ENCODE results near the gene KRT20.

GRCh38 chr17:40852364-40852763, 32.7 kb downstream of the KRT20 start:
- peak; percentile 25; the same call in 1 of the 2 replicates for TF ChIP-seq FOSL1 (IDR thresholded peaks at IDR 0.05; ENCODE audit: low read depth)
- no peak for TF ChIP-seq POLR2AphosphoS5 (IDR thresholded peaks at IDR 0.05; ENCODE audit: low read depth, low read length)
- TF ChIP-seq, protein P1, sequence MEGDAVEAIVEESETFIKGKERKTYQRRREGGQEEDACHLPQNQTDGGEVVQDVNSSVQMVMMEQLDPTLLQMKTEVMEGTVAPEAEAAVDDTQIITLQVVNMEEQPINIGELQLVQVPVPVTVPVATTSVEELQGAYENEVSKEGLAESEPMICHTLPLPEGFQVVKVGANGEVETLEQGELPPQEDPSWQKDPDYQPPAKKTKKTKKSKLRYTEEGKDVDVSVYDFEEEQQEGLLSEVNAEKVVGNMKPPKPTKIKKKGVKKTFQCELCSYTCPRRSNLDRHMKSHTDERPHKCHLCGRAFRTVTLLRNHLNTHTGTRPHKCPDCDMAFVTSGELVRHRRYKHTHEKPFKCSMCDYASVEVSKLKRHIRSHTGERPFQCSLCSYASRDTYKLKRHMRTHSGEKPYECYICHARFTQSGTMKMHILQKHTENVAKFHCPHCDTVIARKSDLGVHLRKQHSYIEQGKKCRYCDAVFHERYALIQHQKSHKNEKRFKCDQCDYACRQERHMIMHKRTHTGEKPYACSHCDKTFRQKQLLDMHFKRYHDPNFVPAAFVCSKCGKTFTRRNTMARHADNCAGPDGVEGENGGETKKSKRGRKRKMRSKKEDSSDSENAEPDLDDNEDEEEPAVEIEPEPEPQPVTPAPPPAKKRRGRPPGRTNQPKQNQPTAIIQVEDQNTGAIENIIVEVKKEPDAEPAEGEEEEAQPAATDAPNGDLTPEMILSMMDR (IDR thresholded peaks at IDR 0.05 in 2 of 3, conservative IDR thresholded peaks at IDR 0.05 in 1 of 3; ENCODE audit: borderline replicate concordance in 1 of 3, insufficient read depth in 1 of 3, low read depth in 2 of 3, low read length in 2 of 3), result no peak

Measured in HCT116 (cell line).